Stimulated activated CD8-positive, alpha-beta memory T cell treated with anti-CD3 and anti-CD28 coated beads, Interleukin-4, amount 100 ng/mL, for 1 hour (primary cell): Measurements from ENCODE around the gene ROCK1.
A peak's percentile ranks its signal among the peaks of the same experiment; 100 is the strongest.
"Not testable (repeated sequence)": the region's sequence is repeated elsewhere in the genome, so short reads cannot be mapped to it uniquely, and the experiment has no call there.

Source experiments
- DNase-seq, 2 donors: peaks; one replicate each; pipeline ENCODE4 v3.0.0-alpha.2; 2020; ENCODE audit warnings: low read depth in 2 of 2, low spot score in 1 of 2

The ROCK1 gene

DNA sequence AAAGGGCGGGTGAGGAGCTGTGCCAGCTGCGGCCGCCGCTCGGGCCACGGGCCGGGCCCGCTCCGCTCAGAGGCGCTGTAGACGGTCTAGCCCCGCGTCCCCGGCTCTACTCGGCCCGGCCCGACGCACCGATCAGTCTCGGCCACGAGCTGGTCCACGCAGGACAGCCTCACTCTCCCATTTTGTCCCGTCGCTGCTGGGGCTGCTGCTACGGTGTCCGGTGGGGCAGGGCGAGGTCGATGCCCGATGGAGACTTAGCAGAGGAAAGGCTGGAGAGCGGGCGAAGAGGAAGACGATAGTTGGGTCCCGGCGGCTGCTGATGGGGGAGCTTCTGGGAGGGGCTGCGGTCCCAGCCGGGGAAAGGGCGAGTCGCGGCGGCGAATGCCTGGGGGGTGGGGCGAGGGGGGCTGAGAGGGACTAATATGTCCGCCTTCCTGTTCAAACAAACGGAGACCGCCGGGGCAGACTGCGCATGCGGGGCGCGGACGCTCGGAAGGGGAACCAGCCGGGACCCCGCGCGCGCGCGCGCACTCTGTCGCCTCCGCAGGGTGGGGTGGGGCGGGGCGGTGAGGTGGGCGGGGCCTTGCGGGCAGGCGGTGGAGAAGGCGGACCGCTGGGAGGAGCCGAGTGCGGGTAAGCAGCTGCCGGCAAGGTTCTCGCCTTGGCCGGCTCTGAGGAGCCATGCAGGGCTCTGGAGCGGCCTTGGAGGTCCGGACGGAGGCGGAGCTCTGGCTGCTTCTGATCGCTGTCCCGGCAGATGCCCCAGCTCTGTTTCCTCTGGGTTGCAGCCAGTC is at the start of gene ROCK1:
Gene ROCK1 (minus strand): TSS at position 468 of the 794 bp plus-strand sequence. CDS start 903 bp downstream, outside the sequence.
- DNase-seq = peak; percentile 98 to 99

DNA sequence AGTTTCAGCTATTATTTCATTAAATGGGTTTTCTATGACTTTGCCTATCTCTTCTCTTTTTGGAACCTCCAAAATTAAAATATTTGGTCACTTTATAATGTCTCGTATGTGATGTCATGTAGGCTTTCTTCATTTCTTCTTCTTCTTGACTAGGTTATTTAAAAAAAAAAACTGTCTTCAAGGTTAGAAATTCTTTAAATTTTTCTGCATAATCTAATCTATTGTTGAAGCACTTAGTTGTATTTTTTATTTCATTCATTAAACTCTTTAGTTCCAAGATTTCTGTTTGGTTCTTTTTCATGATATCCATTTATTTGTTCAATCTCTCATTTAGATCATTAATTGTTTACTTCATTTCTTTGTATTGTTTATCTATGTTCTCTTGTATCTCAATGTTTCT is 43.8 kb upstream of the ROCK1 start:
- DNase-seq = no peak

- no peak for DNase-seq
Measured at GRCh38 chr18:21146016-21146415, 34.4 kb upstream of the ROCK1 start.

GRCh38 chr18:21145371-21145770 is 33.8 kb upstream of the ROCK1 start:
- no peak for DNase-seq

GRCh38 chr18:21141668-21142422 is 30.2 kb upstream of the ROCK1 start:
- DNase-seq = no peak

- not testable (repeated sequence) for DNase-seq
Measured at GRCh38 chr18:21137719-21138488, 26.3 kb upstream of the ROCK1 start.

DNA sequence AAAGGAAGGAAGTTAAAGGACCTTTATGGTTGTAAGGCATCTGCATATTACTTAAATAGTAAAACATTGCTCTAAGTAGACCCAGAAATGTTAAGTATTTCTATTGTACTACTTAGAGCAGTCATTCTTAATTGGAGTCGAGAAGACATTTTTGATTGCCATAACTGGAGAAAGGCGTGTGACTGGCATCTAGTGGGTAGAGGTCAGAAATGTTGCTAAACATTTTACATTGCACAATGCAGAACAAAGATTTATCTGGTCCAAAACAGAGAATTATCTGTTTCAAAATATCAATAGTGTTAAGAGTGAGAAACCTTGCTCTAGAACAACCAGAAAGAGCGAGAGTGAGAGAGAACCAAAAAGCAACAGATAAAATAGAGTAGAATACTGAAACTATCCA is 23.3 kb upstream of the ROCK1 start:
- DNase-seq = no peak

- no peak for DNase-seq
Measured at GRCh38 chr18:21132398-21132918, 20.8 kb upstream of the ROCK1 start.

DNA sequence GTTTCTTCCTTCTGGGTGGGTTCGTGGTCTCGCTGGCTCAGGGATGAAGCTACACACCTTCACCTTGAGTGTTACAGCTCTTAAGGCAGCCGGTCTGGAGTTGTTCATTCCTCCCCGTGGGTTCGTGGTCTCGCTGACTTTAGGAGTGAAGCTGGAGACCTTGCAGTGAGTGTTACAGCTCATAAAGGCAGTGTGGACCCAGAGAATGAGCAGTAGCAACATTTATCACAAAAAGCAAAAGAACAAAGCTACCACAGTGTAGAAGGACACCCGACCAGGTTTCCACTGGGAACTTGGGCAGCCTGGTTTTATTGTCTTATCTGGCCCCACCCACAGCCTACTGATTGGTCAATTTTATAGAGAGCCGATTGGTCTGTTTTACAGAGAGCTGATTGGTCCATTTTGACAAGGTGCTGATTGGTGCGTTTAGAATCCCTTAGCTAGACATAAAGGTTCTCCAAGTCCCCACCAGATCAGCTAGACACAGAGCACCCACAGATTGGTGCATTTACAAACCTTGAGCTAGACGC is 20.1 kb upstream of the ROCK1 start:
- DNase-seq = no peak

- no peak for DNase-seq
Measured at GRCh38 chr18:21129566-21130216, 18.1 kb upstream of the ROCK1 start.

GRCh38 chr18:21123290-21123926 is 11.8 kb upstream of the ROCK1 start:
- no peak for DNase-seq

DNA sequence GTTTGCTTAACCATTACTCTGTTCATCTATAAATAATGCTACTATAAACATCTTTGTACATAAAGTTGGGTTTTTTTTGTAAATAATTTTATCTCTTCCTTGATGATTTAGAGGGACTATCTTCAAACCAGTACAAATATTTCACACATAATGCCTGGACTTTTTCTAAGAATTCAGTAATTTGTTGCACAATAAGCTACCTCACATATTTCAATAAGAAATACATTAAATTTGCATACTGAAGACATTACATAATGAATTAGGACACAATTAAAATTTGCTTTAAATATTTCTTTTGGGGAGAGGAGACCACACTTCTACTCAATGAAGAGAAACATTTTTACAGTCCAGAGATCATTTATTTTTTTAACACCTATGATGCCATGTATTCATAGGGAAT is 7.2 kb upstream of the ROCK1 start:
- DNase-seq = no peak

GRCh38 chr18:21117409-21118131 is 6.0 kb upstream of the ROCK1 start:
- no peak for DNase-seq

DNA sequence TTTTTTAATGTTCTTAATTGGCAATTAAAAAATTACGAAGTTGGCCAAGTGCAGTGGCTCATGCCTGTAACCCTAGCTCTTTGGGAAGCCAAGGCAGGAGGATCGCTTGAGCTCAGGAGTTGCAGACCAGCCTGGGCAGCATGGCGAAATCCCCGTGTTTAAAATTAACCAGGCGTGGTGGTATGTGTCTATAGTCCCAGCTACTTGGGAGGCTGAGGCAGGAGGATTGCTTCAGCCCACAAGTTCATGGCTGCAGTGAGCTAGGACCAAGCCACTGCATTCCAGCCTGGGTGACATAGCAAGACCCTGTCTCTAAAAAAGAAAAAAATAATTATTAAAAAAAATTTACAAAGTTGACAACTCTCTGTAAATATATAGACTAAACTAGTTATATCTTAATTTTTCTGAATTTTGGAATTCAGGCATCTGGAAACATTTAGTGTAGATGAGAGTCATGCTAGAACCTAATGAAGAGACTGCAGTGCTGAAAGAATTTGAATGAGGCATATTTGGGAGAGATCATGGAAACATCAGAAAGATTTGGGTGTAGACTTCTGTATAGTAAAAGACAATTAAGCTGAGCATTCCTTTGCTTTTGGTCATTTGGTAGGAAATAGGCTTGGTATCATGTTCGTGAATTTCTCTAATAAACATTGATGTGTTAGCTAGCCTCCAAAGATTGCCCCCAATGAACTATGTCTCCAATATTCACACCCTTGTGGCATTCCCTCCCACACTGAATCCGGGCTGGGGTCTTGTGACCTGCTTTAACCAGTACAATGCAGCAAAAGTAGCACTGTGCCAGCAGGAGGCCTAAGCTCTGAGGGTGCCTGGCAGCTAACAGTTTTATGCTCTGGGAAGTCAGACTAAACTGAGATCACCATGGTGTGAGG is 4.2 kb upstream of the ROCK1 start:
- DNase-seq = no peak

DNA sequence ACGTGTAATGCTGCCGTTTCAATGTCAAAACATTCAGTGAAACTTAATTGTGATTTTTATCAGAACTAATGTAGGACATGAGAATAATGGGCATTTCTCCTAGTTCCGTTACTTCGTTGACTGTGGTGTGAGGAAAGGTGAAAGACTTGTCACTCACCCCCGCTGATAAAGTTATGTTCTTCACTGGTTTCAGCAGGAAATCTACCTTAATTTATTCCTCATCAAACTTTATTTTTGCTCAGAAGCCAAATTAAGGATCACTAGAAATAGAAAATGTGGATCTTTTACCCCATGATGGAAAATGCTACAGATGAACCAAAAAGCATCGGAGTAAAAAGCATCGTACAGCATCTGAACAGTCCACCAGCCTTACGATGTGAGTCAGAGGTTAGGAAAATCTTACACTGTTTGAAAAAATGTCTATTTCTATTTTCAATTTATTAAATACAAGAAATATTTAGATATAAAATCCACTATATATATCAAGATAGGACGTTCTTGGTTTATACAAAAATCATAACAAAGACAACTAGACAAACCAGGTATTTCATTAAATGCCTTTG is 1.0 kb upstream of the ROCK1 start:
- no peak for DNase-seq

GRCh38 chr18:21112140-21112473 is 494 bp upstream of the ROCK1 start:
- DNase-seq = peak in 1 of 2 donors; percentile 18

- peak; percentile 27 to 41 for DNase-seq
Measured at GRCh38 chr18:21110713-21111345, 784 bp downstream of the ROCK1 start.
